Measurements from ENCODE around the gene CBY1. TPM values are rescaled to one million over a fixed set of nuclear protein-coding genes. Genes with fewer than 3 reads are reported as not detected.

CBY1 gene
- total and polyA plus RNA-seq, 4 donors = 16.1 to 53.0 (median 37.8) TPM

DNA sequence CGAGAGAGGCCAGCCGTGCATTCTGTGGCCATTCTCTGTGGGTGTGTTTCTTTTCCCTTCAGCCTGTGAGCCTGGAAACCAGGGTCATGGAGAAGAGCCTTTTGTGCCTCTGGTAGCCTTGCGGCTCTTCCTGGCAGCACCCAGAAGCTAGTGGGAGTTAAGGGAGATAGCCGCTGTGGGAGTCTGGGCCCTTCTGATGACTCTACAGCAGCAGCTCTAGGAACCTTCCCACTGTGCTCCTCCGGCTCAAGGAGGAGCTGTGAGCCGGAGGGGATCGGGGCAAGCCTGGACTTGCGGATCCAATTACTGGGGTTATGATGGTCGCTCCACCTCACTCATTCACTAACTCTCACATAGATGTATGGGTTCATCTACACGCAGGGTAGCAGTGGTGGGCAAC is 59.8 kb downstream of the CBY1 start:
- DNase-seq (ENCODE audit: low read depth in 4 of 6, low spot score in 6 of 6) = no peak
- no peaks in the 10 kb centered on the region for H3K27me3 ChIP-seq (ENCODE audit: control insufficient read depth, insufficient read depth, low read length)
- peaks cover 31% of the 10 kb centered on the region for H3K36me3 ChIP-seq (ENCODE audit: control insufficient read depth, insufficient read depth, low read length)
- 93% methylated on average over 6 of the region's 10 CpGs for WGBS (ENCODE audit: insufficient coverage)
- no peaks in the 10 kb centered on the region for H3K4me1 ChIP-seq (ENCODE audit: control insufficient read depth, insufficient read depth, low read length)
- H3K4me3 ChIP-seq (ENCODE audit: low read depth, low read length) = no peak overlapping the region
- no peaks in the 10 kb centered on the region for H3K9me3 ChIP-seq (ENCODE audit: control insufficient read depth, insufficient read depth, low read length)
- no peak overlapping the region for H3K27ac ChIP-seq (ENCODE audit: low read depth, low read length)

GRCh38 chr22:38716826-38717225 is 60.4 kb downstream of the CBY1 start:
- Histone ChIP-seq H3K4me3 (ENCODE audit: low read depth, low read length) (no peak overlapping the region), H3K9me3 (ENCODE audit: control insufficient read depth, insufficient read depth, low read length) (no peaks in the 10 kb centered on the region), H3K27ac (ENCODE audit: low read depth, low read length) (no peak overlapping the region), H3K4me1 (ENCODE audit: control insufficient read depth, insufficient read depth, low read length) (no peaks in the 10 kb centered on the region), H3K36me3 (ENCODE audit: control insufficient read depth, insufficient read depth, low read length) (peaks cover 36% of the 10 kb centered on the region), H3K27me3 (ENCODE audit: control insufficient read depth, insufficient read depth, low read length) (no peaks in the 10 kb centered on the region)
- WGBS (ENCODE audit: insufficient coverage) = 96% methylated on average over 7 of the region's 9 CpGs
- DNase-seq (ENCODE audit: low read depth in 4 of 6, low spot score in 6 of 6) = no peak

DNA sequence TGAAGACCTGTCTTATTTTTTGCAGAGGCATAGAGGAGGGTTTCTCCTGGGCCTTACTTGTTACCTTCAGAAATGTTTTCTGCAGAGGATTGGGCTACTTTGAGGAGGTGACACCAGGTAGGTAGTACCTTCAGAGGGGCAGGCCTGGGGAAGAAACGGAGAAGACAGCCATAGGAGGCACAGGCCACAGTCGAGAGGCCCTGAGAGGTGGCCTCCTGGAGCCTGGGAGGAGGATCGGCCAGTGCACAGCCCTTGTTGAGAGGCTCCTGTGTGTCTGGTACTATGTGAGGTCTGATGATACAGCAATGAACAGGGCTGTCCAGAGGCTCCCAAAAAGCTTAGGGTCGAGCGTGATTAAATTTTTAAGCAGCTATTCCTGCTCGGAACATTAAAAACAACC is 60.8 kb downstream of the CBY1 start:
- H3K27me3 ChIP-seq (ENCODE audit: control insufficient read depth, insufficient read depth, low read length) = no peaks in the 10 kb centered on the region
- H3K4me3 ChIP-seq (ENCODE audit: low read depth, low read length) = no peak overlapping the region
- 93% methylated on average over 3 of the region's 6 CpGs for WGBS (ENCODE audit: insufficient coverage)
- H3K27ac ChIP-seq (ENCODE audit: low read depth, low read length) = no peak overlapping the region
- no peak for DNase-seq (ENCODE audit: low read depth in 4 of 6, low spot score in 6 of 6)
- peaks cover 34% of the 10 kb centered on the region for H3K36me3 ChIP-seq (ENCODE audit: control insufficient read depth, insufficient read depth, low read length)
- no peaks in the 10 kb centered on the region for H3K9me3 ChIP-seq (ENCODE audit: control insufficient read depth, insufficient read depth, low read length)
- H3K4me1 ChIP-seq (ENCODE audit: control insufficient read depth, insufficient read depth, low read length) = no peaks in the 10 kb centered on the region

DNA sequence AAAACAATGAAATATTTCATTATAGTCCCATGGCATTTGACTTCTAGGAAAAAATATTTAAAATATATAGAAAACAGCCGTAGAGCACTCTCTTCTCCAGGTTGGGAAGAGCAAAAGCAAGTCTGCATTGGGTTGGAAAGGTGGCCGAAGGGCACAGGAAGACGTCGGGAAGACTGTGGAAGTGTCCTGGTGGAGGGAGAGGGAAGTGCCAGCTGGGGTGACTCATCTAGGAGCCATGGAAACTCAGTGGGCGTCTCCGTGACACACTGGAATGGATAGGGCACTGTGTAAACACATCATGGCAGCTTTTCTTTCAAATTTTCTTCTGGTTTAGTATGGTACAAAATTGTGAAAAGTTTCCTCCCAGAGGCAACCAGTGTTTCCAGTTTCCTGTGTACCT is 62.0 kb downstream of the CBY1 start:
- Histone ChIP-seq H3K27ac (ENCODE audit: low read depth, low read length) (no peak overlapping the region), H3K4me1 (ENCODE audit: control insufficient read depth, insufficient read depth, low read length) (no peaks in the 10 kb centered on the region), H3K4me3 (ENCODE audit: low read depth, low read length) (no peak overlapping the region), H3K9me3 (ENCODE audit: control insufficient read depth, insufficient read depth, low read length) (no peaks in the 10 kb centered on the region), H3K36me3 (ENCODE audit: control insufficient read depth, insufficient read depth, low read length) (peaks cover 41% of the 10 kb centered on the region), H3K27me3 (ENCODE audit: control insufficient read depth, insufficient read depth, low read length) (no peaks in the 10 kb centered on the region)
- no peak for DNase-seq (ENCODE audit: low read depth in 4 of 6, low spot score in 6 of 6)
- 58% methylated on average over 5 of the region's 6 CpGs for WGBS (ENCODE audit: insufficient coverage)

DNA sequence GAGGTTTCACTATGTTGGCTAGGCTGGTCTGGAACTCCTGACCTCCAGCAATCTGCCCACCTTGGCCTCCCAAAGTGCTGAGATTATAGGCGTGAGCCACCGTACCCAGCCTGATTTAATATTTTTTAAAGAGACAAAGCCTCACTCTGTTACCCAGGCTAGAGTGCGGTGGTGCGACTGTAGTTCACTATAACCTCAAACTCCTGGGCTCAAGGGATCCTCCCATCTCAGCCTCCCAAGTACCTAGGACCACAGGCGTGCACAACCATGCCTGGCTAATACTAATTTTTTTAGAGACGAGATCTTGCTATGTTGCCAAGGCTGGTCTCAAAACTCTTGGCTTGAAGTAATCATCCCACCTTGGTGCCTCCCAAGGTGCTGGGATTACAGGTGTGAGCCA is 62.8 kb downstream of the CBY1 start:
- no peak overlapping the region for H3K27ac ChIP-seq (ENCODE audit: low read depth, low read length)

GRCh38 chr22:38720350-38720749 is 63.9 kb downstream of the CBY1 start:
- WGBS (ENCODE audit: insufficient coverage) = no CpG with 5 or more reads among the region's 3 CpGs
- no peak overlapping the region for H3K27ac ChIP-seq (ENCODE audit: low read depth, low read length)
- H3K4me1 ChIP-seq (ENCODE audit: control insufficient read depth, insufficient read depth, low read length) = no peaks in the 10 kb centered on the region
- no peak overlapping the region for H3K4me3 ChIP-seq (ENCODE audit: low read depth, low read length)
- no peaks in the 10 kb centered on the region for H3K9me3 ChIP-seq (ENCODE audit: control insufficient read depth, insufficient read depth, low read length)
- peaks cover 47% of the 10 kb centered on the region for H3K36me3 ChIP-seq (ENCODE audit: control insufficient read depth, insufficient read depth, low read length)
- DNase-seq (ENCODE audit: low read depth in 4 of 6, low spot score in 6 of 6) = no peak
- no peaks in the 10 kb centered on the region for H3K27me3 ChIP-seq (ENCODE audit: control insufficient read depth, insufficient read depth, low read length)

More for the DNA sequence above, 62.8 kb downstream of the CBY1 start:
- Histone ChIP-seq H3K4me1 (ENCODE audit: control insufficient read depth, insufficient read depth, low read length) (no peaks in the 10 kb centered on the region), H3K9me3 (ENCODE audit: control insufficient read depth, insufficient read depth, low read length) (no peaks in the 10 kb centered on the region), H3K36me3 (ENCODE audit: control insufficient read depth, insufficient read depth, low read length) (peaks cover 43% of the 10 kb centered on the region), H3K27me3 (ENCODE audit: control insufficient read depth, insufficient read depth, low read length) (no peaks in the 10 kb centered on the region), H3K4me3 (ENCODE audit: low read depth, low read length) (no peak overlapping the region)
- 93% methylated on average over 5 of the region's 6 CpGs for WGBS (ENCODE audit: insufficient coverage)
- no peak for DNase-seq (ENCODE audit: low read depth in 4 of 6, low spot score in 6 of 6)

DNA sequence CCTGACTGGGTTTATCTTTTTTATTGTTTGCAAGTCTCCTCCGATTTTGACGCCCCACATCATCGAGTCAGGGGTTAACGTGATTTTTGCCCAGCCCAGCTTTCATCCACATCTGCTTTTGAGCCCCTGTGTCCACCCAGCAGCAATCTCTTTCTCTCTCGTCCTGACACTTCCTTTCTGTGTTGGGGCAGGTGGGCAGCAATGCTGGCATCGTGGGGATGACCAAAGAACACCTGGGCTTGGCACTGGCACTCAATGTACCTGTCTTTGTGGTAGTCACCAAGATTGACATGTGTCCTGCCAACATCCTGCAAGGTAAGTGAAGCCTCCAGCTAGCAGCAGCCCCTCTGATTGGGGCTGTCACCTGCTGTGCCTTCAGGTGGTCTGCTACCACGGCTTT is 65.1 kb downstream of the CBY1 start:
- H3K4me1 ChIP-seq (ENCODE audit: control insufficient read depth, insufficient read depth, low read length) = no peaks in the 10 kb centered on the region
- no peak overlapping the region for H3K4me3 ChIP-seq (ENCODE audit: low read depth, low read length)
- peaks cover 47% of the 10 kb centered on the region for H3K36me3 ChIP-seq (ENCODE audit: control insufficient read depth, insufficient read depth, low read length)
- no peaks in the 10 kb centered on the region for H3K9me3 ChIP-seq (ENCODE audit: control insufficient read depth, insufficient read depth, low read length)
- DNase-seq (ENCODE audit: low read depth in 4 of 6, low spot score in 6 of 6) = no peak
- no peaks in the 10 kb centered on the region for H3K27me3 ChIP-seq (ENCODE audit: control insufficient read depth, insufficient read depth, low read length)
- no peak overlapping the region for H3K27ac ChIP-seq (ENCODE audit: low read depth, low read length)
- whole genome bisulfite sequencing (ENCODE audit: insufficient coverage) = 100% methylated on average over 5 of the region's 7 CpGs

Other genes starting within 250 kb of the CBY1 start
- 1 to 10 TPM in 1 of 2 donors, under 1 TPM in 1; 0.79 to 1.2 TPM for gene KCNJ4, start 201.4 kb upstream of the CBY1 start, total RNA-seq
- 1 to 10 TPM; 1.1 to 1.2 TPM for gene KCNJ4, start 201.4 kb upstream of the CBY1 start, polyA plus RNA-seq (ENCODE audit: insufficient read length in 2 of 2)
- gene KDELR3, start 188.5 kb upstream of the CBY1 start, total RNA-seq = 10 to 100 TPM; 24.6 to 28.5 TPM
- gene KDELR3, start 188.5 kb upstream of the CBY1 start, polyA plus RNA-seq (ENCODE audit: insufficient read length in 2 of 2) = 10 to 100 TPM in 1 of 2 donors, 1 to 10 TPM in 1; 3.8 to 11.4 TPM
- 100 to 1,000 TPM; 564 to 606 TPM for gene DDX17, start 150.3 kb upstream of the CBY1 start, total RNA-seq
- 100 to 1,000 TPM; 546 to 591 TPM for gene DDX17, start 150.3 kb upstream of the CBY1 start, polyA plus RNA-seq (ENCODE audit: insufficient read length in 2 of 2)
- 1 to 10 TPM; 3.8 to 3.9 TPM for gene DMC1, start 86.5 kb upstream of the CBY1 start, total RNA-seq
- gene DMC1, start 86.5 kb upstream of the CBY1 start, polyA plus RNA-seq (ENCODE audit: insufficient read length in 2 of 2) = 1 to 10 TPM; 1.9 to 2.9 TPM
- 1 to 10 TPM; 5.9 to 8.8 TPM for gene FAM227A, start 246 bp upstream of the CBY1 start, total RNA-seq
- 1 to 10 TPM; 6.5 to 9.4 TPM for gene FAM227A, start 246 bp upstream of the CBY1 start, polyA plus RNA-seq (ENCODE audit: insufficient read length in 2 of 2)
- gene TOMM22, start 25.3 kb downstream of the CBY1 start, total RNA-seq = 10 to 100 TPM; 38.4 to 52.3 TPM
- 10 to 100 TPM; 78.7 to 86.1 TPM for gene TOMM22, start 25.3 kb downstream of the CBY1 start, polyA plus RNA-seq (ENCODE audit: insufficient read length in 2 of 2)
- gene JOSD1, start 44.3 kb downstream of the CBY1 start, total RNA-seq = 10 to 100 TPM; 36.4 to 51.0 TPM
- gene JOSD1, start 44.3 kb downstream of the CBY1 start, polyA plus RNA-seq (ENCODE audit: insufficient read length in 2 of 2) = 10 to 100 TPM; 35.4 to 43.1 TPM
- gene GTPBP1, start 49.3 kb downstream of the CBY1 start, total RNA-seq = 10 to 100 TPM; 25.0 to 31.8 TPM
- 10 to 100 TPM; 57.0 to 79.6 TPM for gene GTPBP1, start 49.3 kb downstream of the CBY1 start, polyA plus RNA-seq (ENCODE audit: insufficient read length in 2 of 2)
- gene SUN2, start 99.4 kb downstream of the CBY1 start, total RNA-seq = 10 to 100 TPM; 33.2 to 43.6 TPM
- gene SUN2, start 99.4 kb downstream of the CBY1 start, polyA plus RNA-seq (ENCODE audit: insufficient read length in 2 of 2) = 10 to 100 TPM; 48.4 to 66.9 TPM
- gene DNAL4, start 137.5 kb downstream of the CBY1 start, total RNA-seq = 10 to 100 TPM in 1 of 2 donors, 1 to 10 TPM in 1; 9.0 to 31.0 TPM
- 10 to 100 TPM; 20.6 to 22.7 TPM for gene DNAL4, start 137.5 kb downstream of the CBY1 start, polyA plus RNA-seq (ENCODE audit: insufficient read length in 2 of 2)
- 10 to 100 TPM; 12.0 to 28.4 TPM for gene NPTXR, start 187.4 kb downstream of the CBY1 start, total RNA-seq
- gene NPTXR, start 187.4 kb downstream of the CBY1 start, polyA plus RNA-seq (ENCODE audit: insufficient read length in 2 of 2) = 10 to 100 TPM; 91.2 to 94.0 TPM
- gene CBX6, start 215.6 kb downstream of the CBY1 start, total RNA-seq = 10 to 100 TPM; 38.3 to 50.0 TPM
- gene CBX6, start 215.6 kb downstream of the CBY1 start, polyA plus RNA-seq (ENCODE audit: insufficient read length in 2 of 2) = 10 to 100 TPM; 68.9 to 70.0 TPM

All from spinal cord (tissue), 10 donors.